NCI-H748 treated with DMSO at 0.1 percent for 48 hours (cell line): ENCODE measurements around the gene KCNMA1.

Experiments used
- DNase-seq: peaks from one replicate; lab custom pipeline; 2025; lab: John Stamatoyannopoulos, UW

KCNMA1 gene

DNA sequence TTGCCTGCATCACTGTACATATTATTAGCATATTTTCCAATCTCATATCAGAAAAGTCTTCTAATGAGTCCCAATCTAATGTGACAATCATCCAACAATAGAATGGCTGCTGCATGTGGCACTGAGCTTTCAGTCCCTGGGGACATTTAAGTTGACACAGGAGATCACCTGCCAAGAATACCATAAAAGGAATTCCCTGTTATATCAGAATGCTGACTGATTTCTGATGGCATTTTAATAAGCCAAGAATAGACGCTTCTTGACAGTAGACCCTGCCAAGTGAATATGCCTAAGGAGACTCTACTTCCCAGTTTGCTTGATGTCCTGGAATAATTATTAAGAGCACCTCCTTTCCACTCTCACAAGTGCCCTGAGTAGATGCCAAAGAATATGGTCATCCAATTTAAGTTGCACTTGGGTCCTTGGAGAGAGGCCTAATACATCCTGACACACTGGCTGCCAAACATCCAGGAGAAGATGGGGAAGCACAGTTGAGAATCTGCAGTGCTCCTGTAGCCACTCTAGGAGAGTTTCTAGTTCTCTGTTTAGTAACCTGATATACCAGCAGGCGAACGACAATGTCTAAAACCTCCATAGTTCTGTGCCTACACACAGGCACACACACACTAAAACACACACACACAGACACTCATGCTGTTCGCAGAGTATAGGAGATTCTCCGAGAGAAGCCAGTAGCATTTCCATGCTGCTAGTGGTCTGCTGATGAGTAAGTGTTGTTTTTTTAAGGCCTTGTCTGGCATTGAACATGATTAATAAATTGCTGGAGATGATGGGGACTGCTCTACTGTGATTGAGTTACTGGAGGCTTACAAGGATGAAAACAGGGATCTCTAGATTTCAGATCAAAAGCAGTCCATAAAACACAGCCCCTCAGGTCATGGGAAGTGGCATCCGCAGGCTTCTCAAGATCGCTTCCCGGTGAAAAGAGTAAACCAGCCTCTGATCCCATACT, 369.6 kb downstream of the KCNMA1 start:
- no peak for DNase-seq

DNA sequence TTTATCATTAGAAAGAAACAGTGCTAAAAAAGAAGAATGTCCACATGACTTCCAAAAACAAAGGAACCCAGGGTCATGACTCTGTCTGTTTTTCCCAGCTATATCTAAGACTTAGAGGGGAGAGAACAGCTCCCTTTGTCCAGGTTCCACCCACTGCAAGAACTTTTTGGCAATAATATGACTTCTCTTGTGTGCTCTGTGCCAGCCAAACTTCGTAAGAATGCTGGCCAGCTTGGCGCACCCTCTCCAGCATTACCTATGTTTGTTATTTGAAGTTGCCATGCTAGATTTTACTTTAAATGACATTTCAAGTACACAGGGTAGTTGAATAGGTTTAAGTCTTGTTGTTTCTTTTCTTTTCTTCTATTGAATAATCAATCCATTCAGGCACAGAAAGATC, 371.4 kb downstream of the KCNMA1 start:
- no peak for DNase-seq

DNA sequence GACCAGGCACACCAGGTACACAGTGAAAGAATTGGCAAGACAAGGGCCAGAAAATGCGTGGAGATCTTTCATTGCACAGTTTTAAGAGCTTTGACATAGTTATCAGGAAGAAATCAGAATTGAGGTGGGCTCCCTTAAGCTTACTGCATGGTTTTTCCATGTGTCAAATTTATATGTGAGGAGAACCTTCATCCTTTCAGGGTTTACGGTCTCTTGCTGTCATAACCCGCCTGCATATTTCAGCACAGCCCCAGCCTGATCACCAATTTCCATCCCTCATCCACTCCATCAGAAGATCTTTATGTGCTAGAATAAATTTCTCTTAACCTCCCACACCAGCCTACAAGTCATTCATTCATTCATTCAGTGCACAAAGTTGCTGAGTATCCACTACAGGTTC, 373.1 kb downstream of the KCNMA1 start:
- no peak for DNase-seq

DNA sequence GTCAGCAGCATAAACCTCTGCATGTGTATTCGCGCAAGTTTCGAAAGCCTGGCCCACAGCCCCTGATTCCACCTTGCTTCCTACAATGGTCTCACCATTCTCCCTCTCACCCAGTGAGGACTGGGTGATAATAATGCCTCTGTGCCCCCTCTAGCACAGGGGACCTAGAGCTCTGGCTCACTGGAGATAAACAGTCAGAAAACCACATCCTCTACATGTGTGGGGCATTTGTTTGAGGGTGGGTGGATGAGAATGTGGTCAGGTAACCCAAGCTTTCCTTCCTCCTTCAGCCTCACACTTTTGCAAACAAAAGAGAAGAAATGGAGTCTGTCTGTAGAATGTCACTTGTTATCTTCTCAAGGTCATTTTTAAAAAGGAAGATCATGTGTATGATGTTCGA, 373.5 kb downstream of the KCNMA1 start:
- no peak for DNase-seq

DNA sequence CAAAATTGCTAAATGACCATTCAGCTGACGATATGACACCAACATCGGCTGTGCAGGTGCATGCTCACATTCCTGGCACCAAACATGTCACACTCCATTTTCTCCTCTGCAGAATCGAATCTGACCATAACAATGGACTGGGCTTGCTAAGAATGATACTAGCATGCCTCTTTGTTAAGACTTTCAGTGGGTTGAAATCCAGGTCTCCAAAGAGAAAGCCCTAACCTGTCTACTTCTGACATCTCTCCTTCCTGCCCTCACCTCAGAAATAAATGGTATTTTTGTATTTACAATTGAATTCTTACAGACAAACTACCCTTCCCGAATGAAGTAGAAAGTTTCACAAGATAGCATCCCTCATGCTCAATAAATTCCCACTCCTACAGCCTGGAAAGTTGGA, 373.9 kb downstream of the KCNMA1 start:
- DNase-seq: no peak

DNA sequence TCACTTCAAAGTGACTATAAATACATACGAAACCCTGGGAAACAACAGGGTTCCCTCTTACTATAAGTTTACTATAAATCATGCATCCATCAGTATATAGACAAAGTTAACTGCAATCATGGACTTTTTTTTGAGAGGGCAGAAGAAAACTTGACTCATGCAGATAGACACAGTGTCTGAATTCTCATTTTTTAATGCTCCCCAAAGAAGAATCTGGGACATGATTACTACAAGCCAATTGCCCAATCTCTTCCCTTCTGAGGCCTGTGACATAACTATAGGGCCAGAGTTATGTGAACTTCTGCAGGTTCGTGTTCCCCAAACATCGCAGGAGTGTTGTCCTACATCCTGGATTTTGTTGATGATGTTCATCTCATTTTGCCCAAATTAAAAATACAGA, 376.5 kb downstream of the KCNMA1 start:
- DNase-seq: no peak

DNA sequence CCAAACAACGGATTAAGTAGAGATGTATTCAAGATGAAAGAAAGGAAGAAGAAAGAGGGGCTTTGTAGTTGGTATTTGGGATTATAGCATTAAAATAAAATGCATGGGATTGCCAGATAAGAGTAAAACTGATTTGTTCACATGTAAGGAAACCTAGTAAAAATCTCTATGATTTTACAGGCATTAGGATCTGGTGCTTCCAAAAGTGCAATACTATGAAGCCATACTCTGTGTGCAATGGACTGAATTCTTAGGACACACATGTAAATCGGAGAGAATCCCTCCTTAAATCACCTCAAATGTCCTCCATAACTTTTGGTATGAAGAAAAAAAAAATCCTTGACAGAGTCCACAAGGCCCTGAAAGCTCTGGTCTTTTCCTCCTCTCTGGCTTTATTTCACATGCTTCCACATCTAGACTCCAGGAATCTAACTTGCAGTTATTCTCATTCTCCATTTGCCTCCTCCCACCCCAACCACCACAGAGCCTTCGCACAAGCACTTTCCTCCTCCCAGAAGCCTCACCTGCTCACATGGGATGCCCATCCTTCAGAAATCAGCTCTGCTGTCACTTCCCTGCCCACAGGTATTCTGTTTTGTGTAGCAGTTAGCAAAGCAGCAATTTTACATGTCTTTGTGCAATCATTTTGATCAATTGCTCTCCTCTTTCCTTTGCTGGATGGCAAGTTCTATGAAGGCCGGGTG, 378.3 kb downstream of the KCNMA1 start:
- DNase-seq: no peak

DNA sequence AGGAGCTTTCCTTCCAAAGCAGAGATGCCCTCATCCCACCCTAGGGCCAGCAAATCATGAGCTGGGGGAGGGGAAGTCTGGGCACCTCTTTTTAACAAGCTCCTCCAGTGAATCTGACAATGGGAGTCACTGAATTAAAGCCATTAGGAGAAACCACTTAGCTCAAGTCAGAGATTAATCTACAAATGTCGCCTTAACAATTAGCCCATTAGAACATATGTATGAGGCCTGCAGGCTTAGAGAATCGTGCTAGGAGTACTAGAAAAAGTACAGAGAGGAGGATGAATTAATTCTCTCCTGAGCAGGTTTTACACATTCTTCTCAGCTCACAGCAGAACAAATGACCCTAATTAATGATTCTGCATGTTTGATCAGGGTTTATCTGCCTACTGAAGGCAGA, 381.3 kb downstream of the KCNMA1 start:
- DNase-seq: no peak

DNA sequence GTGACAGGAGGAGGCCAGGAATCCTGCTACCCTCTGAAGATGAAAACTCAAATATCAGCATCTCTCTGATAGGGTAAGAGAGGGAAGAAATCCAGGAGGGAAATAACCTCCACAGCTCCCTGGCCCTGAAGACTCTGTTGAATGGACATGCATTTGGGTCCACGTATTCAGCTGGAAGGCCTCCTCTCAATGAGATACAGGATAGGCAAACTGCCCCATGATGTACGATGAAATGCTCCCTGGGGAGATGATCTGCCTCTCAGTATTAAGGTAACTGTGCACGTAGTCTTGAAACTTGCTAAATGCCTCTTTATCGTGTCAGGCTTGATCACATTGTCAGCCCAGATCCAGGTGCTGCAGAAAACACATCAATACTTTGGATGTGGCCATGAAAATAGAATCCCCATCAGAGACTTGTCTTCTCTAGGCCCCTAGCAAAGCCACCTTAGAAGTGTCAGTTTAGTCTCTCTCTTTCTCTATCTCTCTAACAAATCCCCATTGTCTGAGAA, 384.0 kb downstream of the KCNMA1 start:
- DNase-seq: no peak

DNA sequence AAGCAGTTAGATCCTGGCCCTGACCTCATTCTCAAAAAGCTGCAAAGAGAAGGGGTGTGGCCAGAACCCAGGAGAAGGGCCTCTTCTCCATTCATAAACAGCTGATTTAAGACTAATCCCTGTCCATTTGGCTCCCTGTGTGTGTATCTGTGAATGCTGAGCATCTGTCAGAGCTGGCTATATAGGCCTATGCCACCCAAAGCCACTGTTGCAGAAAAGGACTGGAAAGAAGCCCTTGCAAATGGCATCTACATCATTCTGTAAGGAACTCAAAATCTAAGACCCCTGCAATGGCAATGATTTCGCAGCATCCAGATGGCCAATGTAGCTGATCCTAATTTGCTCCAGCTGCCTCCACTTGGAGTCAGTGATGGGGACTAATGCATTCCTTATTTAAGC, 384.5 kb downstream of the KCNMA1 start:
- DNase-seq: no peak

DNA sequence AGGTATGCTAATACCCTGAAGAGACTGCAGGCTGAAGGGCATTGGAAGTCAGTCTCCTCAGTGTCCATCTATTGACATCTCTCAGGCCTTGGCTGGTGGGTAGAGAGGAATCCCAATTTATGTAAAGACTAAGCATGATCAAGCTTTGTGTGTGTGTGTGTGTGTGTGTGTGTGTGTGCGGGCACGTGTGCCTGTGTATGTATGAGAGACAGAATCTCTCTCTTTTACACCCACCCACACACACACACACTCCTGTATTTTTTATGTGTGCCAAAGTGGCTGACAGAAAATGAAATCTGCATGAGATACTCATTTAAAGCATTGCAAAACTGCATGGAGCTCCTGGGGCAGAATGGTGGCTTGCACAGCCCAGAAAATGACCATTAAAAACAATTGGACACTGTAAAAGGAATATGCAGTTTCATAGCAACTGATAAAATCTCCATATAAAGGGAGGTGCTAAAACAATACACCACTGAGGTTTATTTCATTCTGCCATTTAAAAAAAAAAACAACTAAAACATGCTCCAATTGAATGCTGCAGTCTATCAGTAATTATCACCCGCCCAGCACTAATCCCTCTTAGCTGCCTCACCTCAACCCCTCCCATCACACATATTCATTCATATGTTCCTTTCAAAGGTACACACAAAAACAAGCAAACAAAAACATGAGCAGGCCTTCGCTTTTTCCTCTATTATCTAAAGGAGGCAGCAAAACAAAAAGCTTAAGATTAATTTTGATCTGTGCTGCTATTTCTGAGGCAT, 385.0 kb downstream of the KCNMA1 start:
- no peak for DNase-seq

DNA sequence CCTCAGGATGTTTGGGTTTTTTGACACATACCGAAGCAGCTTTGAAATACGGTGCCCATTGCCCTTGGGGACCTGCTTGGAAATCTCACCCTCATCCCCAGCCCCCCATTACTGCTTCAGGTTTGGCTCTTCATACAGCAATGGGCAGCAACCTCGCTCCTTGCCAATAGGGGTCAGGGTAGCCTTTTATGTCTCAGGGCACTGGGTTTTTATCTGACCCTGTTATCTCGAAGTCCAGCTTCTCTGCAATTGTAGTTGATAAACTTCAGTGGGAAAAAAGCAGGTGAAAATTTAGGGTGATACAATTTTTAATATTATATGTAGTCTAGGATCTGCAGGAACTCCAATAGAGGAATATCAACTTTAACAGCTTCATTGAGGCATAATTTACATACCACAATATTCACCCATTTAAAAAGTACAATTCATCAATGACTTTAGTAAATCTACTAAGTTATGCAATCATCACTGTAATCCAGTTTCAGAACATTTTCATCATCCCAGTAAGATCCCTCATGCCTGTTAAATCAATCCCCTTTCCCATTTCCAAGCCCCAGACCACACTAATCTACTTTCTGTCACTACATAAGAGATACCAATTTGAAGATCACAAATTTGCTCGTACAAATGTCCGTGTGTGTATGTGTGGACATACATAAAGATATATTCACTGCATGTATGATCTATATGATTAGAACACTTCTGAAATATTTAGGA, 386.2 kb downstream of the KCNMA1 start:
- DNase-seq: no peak

DNA sequence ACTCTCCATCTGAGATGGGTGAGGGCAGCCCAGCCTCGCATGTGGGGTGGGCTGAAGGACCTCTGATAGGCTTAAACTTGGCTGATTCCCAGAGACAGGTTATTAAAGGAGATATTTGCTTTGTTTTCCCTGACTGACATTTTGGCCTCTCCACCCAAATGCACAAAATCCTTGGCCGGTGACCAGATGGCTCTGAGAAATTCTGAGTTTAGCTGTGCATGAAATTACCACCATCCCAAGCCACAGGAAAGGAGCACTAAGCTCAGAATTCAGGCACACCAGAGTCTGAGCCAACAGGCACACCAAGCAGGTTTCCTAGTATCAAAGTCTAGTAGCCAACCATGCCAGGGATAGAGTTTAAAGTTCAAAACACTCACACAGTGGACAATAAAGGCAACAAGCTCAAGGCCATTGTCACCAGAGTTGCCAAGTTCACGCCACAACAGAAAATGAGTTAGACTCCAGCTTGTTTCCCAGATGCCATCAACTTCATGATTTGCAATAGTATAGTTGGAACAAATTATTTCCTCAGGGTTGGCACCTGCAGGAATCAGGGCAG, 387.6 kb downstream of the KCNMA1 start:
- DNase-seq: no peak

DNA sequence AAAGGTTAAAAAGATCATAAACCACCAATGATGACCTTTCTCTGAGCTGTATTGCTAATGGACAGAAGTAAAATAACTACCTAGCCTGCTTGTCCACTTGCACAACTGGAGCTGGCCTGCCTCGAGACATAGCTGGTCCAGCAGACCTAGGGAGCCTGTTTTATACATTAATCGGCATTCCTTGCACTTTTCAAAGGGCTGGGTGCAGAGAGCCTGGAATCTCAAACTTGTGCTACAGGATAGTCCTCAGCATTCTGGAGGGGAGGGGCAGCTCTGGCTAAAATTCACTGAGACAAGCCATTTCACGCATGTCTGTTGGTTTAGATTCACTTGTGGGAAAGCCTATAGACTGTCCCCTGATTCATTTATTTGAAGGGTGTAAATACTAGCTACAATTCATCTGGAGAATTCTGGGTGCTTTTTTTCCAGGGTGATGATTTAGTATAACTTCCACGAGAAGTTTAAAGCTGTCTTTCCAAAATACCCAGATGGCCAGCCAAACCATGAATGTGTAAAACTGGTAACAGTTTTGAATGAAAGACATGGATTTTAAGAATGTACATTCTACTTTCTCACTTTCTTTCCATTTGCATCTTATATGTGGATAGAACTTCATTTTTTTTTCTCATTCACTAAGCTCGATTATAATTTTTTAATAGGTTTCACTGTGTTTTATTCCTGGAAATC, 389.4 kb downstream of the KCNMA1 start:
- DNase-seq: no peak

DNA sequence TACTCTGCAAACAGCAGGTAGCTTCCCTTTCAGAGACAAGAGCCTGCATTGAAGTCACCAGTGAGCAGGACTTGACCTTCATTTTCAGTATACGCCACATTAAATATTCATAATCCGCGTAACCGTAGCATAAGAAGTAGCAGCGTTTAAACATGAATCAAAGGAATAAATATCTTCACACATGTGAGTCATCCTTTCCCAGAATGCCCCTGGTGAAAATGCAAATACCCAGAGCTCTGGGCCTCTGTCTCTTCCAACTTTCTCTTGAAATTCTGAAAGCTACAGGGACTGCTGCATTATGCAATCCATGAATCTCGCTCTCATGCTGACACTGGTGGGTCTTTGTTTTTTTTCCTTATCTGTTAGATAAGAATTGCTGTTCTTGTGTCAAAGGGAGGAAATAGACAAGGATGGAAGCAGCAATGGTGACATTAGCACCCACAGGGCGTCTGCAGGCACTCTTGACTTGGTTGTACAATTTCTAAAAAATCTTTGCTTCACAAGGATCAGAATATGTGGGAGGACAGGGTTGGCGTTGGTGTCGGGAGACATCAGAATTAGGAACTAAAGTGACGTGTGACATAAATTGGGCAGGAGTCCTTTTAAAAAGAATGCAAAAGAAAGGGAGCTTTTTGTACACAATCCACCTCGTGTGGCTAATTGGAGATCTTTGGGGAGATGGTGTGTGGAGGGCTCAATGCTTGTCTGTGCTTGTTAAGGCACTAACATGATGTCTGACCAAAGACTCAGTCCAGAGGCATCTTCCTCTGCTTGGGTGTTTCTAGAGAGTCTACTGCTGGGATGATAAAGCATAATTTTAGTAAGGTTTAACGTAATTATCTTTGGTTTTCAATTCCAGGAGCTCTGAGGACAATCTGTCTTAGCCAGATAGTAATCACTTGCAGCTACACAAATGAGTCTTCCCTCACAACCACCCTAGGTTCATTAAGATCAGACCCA, 390.3 kb downstream of the KCNMA1 start:
- no peak for DNase-seq

DNA sequence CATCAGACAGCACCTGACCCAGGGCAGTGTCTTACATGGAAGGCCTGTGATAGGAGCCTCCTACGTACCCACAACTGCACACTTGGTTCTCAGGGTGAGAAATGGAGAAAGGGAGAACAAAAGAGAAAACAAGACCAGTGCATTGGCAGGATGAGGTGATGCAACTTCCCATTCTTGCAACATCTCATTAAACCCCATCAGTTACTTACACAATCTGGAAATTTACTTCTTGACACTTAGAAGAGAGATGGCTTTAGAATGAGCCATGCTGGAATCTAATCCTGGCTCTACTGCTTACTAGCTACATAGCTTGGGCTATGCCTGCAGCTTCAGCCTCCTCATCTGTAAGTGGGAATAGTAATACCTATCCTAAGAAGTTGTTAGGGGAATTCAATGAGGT, 391.7 kb downstream of the KCNMA1 start:
- no peak for DNase-seq

DNA sequence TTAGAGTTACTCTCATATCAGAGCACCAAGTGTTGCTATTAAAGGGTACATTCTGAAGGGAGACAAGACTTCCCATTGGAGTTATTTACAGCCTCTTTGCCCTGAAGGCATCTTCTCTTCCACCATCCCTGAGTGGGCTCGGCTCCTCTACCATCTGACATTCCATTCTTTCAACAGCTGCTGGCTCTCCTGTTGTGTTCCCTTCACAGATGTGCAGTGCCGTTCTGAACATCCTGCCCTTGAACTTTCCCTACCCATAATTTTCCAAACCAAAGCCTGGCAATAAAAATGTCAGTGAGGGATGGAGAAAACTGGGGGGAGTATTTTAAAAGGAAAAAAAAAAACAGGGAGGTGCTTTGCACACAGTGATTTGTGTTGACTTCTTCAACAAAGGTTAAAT, 392.9 kb downstream of the KCNMA1 start:
- DNase-seq: no peak

DNA sequence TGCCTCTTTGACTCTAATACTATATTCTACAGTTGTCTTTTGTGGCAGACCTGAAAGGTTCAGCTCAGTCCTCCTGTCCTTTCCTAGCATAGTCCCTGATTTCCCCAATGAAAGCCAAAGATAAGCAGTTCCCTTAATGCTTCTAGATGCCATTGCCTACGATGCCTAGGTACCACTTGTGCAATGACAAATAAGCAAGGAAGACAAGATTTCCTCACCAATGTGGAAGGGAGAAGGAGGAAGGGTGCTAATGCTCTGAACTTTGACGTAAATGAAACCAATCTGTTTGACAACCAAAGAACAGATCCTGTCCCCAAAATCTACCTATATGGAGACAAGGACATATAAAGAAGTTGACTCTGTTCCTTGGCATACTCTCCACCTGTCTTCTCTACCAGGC, 393.3 kb downstream of the KCNMA1 start:
- DNase-seq: no peak

DNA sequence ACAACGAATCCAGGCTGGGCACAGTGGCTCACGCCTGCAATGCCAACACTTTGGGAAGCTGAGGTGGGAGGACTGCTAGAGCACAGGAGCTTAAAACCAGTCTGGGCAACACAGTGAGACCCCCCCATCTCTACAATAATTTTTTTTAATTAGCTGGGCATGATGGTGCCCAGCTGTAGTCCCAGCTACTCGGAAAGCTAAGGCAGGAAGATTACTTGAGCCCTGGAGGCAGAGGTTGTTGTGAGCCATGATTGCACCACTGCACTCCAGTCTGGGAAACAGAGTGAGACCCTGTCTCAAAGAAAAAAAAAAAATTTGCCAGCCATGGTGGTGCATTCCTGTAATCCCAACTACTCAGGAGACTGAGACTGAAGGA, 396.3 kb downstream of the KCNMA1 start:
- DNase-seq: no peak
